Stomach smooth muscle (tissue), 2 donors: ENCODE measurements around the gene TANC1.

ENCODE experiments used
- H3K27ac ChIP-seq: one replicate; pipeline ENCODE4 v1.7.0; 2013; ENCODE audit warnings: mild to moderate bottlenecking, low read length, inconsistent platforms
- H3K27me3 ChIP-seq, 2 donors: one replicate each; pipeline ENCODE4 v1.7.0; 2013; ENCODE audit warnings: low read length in 2 of 2; ENCODE audit not compliant: insufficient read depth in 2 of 2, control insufficient read depth in 1 of 2
- H3K36me3 ChIP-seq, 2 donors: one replicate each; pipeline ENCODE4 v1.7.0; 2013; ENCODE audit warnings: low read length in 2 of 2; ENCODE audit not compliant: control insufficient read depth in 2 of 2, insufficient read depth in 2 of 2
- H3K4me1 ChIP-seq: one replicate; pipeline ENCODE4 v1.7.0; 2013; ENCODE audit warnings: low read length; ENCODE audit not compliant: control insufficient read depth, insufficient read depth
- H3K4me3 ChIP-seq, 2 donors: one replicate each; pipeline ENCODE4 v1.7.0; 2013; ENCODE audit warnings: low read length in 2 of 2
- H3K9ac ChIP-seq, 2 donors: one replicate each; pipeline ENCODE4 v1.7.0; 2013; ENCODE audit warnings: low read length in 2 of 2, mild to moderate bottlenecking in 1 of 2
- H3K9me3 ChIP-seq, 2 donors: one replicate each; pipeline ENCODE4 v1.7.0; 2013; ENCODE audit warnings: low read length in 2 of 2; ENCODE audit not compliant: control insufficient read depth in 2 of 2
- donor health status: healthy.
- donor health status: Pancreatic carcinoma.

TANC1 gene

DNA sequence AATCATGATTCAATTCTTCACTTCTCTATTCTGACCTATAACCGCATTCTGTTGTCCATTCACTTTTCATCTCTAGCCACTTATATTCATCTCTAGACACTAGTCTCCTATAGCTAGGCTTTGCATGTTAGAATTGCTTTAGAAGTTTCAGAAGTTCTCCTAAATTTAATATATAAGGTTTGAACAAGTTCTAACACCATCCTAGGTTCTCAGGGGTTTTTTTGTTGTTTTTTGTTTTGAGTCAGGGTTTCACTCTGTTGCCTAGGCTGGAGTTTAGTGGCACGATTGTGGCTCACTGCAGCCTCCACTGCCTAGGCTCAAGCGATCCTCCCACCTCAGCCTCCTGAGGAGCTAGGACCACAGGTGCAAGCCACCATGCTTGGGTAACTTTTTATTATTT is 298.1 kb downstream of the TANC1 start:
- H3K4me3 ChIP-seq = no peak overlapping the region
- H3K36me3 ChIP-seq = peaks cover 3 to 5% of the 10 kb centered on the region in 2 donors
- no peaks in the 10 kb centered on the region for H3K4me1 ChIP-seq
- H3K9me3 ChIP-seq = no peaks in the 10 kb centered on the region
- H3K27me3 ChIP-seq = no peaks in the 10 kb centered on the region
- H3K27ac ChIP-seq = no peak overlapping the region
- no peak overlapping the region for H3K9ac ChIP-seq

DNA sequence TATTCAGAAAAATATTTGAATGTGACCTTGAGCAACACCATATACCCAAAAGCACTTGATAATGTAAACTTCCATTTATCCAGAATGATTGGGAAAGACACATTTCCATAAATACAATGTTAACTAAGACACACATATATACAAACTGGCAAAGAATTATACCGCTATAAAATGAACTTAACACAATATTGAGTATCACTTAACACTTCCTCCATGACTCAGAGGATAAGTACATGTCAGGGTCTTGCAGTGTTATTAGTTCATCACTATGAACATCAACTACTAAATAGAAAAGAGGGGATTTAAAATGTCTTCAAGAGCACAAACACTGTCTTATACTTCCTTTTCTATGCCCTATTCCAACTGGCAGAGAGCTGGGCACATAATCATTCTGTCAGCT is 299.5 kb downstream of the TANC1 start:
- H3K9ac ChIP-seq = no peak overlapping the region
- H3K4me1 ChIP-seq = no peaks in the 10 kb centered on the region
- H3K36me3 ChIP-seq = peaks cover 3 to 10% of the 10 kb centered on the region in 2 donors
- no peaks in the 10 kb centered on the region for H3K27me3 ChIP-seq
- no peak overlapping the region for H3K4me3 ChIP-seq
- H3K27ac ChIP-seq = no peak overlapping the region
- H3K9me3 ChIP-seq = no peaks in the 10 kb centered on the region

DNA sequence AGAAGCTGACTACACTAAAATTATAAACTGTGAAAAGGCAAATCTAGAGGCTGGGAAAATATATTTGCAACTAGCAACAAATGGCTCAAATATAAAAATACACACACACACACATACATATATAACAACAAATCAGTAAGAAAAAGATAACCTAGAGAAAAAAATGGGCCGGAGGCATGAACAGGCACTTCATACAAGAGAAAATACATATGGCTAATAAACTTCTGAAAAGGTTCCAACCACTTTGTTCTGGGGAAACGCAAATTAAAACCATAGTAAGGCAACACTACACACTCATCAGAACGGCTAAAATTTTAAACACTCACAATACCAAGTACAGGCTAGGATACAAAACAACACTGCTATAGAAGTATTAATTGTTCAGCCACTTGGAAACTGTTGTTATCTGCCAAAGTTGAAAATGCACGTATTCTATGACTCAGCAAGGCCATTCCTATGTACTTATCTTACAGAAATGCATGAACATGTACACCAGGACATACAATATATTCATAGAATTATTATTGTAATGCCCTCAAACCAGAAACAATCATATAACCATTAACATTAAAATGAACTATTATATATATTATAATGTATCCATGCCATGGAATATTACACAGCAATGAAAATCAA is 302.4 kb downstream of the TANC1 start:
- no peaks in the 10 kb centered on the region for H3K4me1 ChIP-seq
- H3K9ac ChIP-seq = no peak overlapping the region
- H3K4me3 ChIP-seq = no peak overlapping the region
- H3K9me3 ChIP-seq = no peaks in the 10 kb centered on the region
- no peak overlapping the region for H3K27ac ChIP-seq
- H3K36me3 ChIP-seq = peaks cover 3 to 13% of the 10 kb centered on the region in 2 donors
- no peaks in the 10 kb centered on the region for H3K27me3 ChIP-seq

DNA sequence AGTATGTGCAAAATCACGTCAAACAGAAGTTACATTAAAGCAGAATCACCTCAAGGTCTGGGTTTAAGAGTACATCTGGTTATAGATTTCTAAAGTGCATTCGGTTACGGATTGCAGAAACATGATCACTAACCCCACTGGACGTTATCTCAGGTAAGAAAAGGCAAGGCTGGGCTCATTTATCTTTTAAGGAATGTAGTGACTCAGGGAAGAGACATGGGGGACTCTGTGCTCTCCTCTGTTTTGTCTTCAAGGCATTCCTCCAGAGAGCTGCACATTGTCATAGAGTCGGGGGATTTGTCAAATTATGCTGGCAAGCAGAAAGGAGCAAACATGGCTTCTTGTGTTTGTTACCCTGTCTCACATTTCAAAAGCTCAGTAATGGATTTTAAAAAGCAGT is 303.7 kb downstream of the TANC1 start:
- H3K9me3 ChIP-seq = no peaks in the 10 kb centered on the region
- no peaks in the 10 kb centered on the region for H3K4me1 ChIP-seq
- no peak overlapping the region for H3K4me3 ChIP-seq
- no peaks in the 10 kb centered on the region for H3K27me3 ChIP-seq
- H3K9ac ChIP-seq = no peak overlapping the region
- H3K36me3 ChIP-seq = peaks cover 3 to 13% of the 10 kb centered on the region in 2 donors
- H3K27ac ChIP-seq = no peak overlapping the region

DNA sequence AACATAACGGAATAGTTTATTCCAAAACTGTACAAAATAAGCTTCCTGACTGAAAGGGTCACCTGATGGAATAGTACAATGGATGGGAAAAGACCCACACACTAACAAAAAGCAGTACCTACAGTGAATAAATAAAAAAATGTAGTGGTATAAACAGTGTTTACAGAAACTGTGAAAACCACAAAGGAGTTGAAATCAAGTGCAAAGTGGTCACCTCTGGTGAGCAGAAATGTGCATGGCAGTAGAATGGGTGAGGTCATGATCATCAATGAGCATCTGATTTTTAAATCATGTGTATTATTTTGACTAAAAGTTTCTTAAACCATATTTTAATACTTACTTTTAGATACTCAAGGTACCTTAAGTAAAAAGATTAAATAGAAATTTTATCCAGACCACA is 306.7 kb downstream of the TANC1 start:
- Histone ChIP-seq H3K4me3 (no peak overlapping the region), H3K36me3 (peaks cover 3 to 17% of the 10 kb centered on the region in 2 donors), H3K27me3 (no peaks in the 10 kb centered on the region), H3K9ac (no peak overlapping the region), H3K27ac (no peak overlapping the region), H3K9me3 (no peaks in the 10 kb centered on the region), H3K4me1 (no peaks in the 10 kb centered on the region)

DNA sequence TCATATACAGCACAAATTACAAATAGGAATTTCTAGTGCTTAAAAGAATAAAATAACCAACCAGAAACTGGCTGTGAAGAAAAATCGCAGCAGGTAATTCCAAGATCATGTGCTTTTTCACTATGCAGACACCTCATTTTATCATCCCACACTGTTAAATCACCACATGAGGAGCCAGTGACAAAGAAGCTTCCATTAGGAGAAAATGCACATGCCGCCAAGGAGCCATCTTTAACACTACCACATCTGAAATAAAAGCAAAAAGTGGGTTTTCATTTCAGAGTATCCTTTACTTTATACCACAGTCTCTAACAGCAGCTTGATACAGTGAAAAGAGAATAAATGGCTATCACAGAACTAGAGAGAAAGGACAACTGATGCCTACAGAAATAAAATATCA is 311.3 kb downstream of the TANC1 start:
- H3K4me3 ChIP-seq = no peak overlapping the region
- H3K36me3 ChIP-seq = peaks cover 3 to 11% of the 10 kb centered on the region in 2 donors
- H3K27me3 ChIP-seq = no peaks in the 10 kb centered on the region
- no peaks in the 10 kb centered on the region for H3K4me1 ChIP-seq
- no peak overlapping the region for H3K27ac ChIP-seq
- no peaks in the 10 kb centered on the region for H3K9me3 ChIP-seq
- H3K9ac ChIP-seq = no peak overlapping the region

DNA sequence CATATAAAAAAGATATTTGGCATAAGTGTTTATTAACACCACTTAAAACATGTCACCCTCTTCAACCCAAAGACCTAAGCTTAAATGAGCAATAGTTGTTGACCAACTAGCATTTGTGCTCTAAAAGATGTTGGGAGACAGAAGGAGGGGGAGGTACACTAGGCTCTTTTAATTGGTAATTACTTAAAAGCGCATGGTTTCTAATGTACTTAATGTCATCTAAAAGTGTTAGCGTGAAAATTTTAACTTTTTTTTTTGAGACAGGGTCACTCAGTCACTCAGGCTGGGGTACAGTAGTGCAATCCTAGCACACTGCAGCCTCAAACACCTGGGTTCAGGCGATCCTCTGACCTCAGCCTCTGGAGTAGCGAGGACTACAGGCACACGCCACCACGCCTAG is 312.6 kb downstream of the TANC1 start:
- Histone ChIP-seq H3K36me3 (peaks cover 3 to 11% of the 10 kb centered on the region in 2 donors), H3K9ac (no peak overlapping the region), H3K9me3 (no peaks in the 10 kb centered on the region), H3K4me1 (peaks cover 2% of the 10 kb centered on the region), H3K27me3 (no peaks in the 10 kb centered on the region), H3K27ac (no peak overlapping the region), H3K4me3 (no peak overlapping the region)
